AG09319 (cell line): ENCODE results near the gene VASN.

Experiments
- DNase-seq: peaks from one replicate; pipeline ENCODE4 v3.0.0-alpha.2; 2010; ENCODE audit warnings: low read depth; ENCODE audit errors: extremely low read depth
- TF ChIP-seq, protein P1 (sequence below): IDR thresholded peaks from 2 replicates; pipeline ENCODE4 v1.5.1; 2011; ENCODE audit warnings: low read depth, mild to moderate bottlenecking, inconsistent platforms, low read length, moderate library complexity

VASN gene

DNA sequence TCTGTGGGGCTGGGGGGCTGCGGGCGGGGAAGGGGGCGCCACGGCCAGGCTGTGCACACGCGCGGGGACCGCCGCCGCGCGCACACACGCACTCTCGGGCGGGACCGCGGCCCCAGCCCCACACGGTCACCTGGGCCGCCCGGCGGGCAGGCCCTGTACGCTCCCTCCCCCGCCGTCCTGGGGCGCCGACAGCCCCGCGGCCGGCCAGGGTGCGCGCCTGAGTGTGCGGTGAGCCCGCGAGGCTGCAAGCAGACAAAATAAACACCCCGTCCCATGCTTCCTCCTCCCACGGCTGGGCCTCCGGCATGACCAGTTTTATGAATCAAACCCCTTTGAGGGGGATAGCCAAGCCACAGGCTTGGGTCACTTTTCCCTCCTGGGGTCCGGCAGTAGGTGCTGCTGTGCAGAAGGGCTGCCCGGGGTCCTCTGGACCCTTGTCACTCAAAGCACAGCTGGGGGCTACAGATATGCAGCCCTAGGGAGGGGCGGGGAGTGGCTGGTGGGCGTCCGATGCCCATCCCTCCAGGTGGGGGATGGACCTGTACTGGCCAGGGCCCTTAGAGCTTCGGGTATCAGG, 441 bp downstream of the VASN start:
- TF ChIP-seq, protein P1, sequence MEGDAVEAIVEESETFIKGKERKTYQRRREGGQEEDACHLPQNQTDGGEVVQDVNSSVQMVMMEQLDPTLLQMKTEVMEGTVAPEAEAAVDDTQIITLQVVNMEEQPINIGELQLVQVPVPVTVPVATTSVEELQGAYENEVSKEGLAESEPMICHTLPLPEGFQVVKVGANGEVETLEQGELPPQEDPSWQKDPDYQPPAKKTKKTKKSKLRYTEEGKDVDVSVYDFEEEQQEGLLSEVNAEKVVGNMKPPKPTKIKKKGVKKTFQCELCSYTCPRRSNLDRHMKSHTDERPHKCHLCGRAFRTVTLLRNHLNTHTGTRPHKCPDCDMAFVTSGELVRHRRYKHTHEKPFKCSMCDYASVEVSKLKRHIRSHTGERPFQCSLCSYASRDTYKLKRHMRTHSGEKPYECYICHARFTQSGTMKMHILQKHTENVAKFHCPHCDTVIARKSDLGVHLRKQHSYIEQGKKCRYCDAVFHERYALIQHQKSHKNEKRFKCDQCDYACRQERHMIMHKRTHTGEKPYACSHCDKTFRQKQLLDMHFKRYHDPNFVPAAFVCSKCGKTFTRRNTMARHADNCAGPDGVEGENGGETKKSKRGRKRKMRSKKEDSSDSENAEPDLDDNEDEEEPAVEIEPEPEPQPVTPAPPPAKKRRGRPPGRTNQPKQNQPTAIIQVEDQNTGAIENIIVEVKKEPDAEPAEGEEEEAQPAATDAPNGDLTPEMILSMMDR = no peak
- DNase-seq = no peak

DNA sequence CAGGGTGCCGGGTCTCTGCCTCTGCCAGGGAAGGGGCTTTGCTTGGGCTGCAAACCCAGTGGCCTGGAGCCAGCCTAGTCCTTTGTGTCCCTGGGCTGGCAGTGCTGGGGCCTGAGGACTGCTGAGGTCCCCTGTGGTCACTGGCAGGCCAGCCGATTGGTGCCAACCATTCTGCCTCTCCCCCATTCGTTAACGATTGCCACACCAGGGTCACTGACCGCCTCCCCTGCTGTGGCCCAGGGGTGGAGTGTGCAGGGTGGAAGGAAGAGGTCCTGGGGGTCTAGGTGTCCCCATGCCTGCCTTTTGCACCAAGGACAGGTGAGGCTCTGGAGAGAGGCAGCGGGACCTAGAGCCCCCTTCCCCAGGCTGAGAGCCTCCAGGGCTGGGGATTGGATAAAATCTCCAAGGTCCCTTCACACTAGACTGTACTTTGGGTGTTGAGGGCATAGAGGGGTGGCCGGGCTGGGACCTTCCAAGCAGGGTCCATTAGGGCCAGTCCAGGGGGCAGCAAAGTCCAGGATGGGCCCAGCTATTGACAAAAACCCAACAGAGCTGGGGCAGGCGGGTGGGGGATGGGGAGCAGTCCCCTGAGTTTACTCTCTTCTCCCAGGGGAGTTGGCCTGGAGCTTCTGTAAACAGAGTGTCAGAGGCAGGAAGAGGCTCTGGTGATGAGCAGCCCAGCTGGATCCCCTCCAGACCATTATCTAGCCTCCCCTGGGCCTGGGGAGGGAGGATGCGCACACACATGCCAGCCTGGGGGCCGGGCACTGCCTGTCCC, 1.1 kb downstream of the VASN start:
- DNase-seq = no peak
- TF ChIP-seq, protein P1 = no peak

DNA sequence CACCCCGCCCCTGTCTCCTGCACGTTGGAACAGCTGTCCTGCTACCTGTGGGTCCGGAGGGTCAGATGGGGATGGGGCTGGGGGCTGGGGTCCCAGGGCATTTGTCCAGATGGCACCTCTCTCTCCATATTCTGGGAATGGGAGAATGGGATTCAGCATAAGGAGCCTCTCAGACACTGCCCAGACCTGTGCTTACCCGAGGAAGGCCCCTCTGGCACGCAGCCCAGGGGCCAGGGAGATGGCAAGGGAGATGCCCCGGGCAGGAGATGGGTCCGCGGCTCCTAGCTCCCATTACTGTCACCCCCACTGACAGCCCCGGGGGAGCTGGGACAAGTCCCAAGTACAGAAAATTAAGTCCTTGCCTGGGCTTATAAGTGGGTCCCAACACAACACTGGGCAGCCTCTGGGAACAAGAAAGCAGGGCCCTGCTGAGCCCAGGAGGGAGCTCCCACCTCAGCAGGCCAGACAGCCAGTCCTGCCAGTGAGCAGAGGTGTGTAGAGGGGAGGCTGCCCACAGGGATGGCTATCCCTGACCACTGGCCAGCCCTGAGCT, 1.8 kb downstream of the VASN start:
- TF ChIP-seq, protein P1 = no peak
- no peak for DNase-seq

DNA sequence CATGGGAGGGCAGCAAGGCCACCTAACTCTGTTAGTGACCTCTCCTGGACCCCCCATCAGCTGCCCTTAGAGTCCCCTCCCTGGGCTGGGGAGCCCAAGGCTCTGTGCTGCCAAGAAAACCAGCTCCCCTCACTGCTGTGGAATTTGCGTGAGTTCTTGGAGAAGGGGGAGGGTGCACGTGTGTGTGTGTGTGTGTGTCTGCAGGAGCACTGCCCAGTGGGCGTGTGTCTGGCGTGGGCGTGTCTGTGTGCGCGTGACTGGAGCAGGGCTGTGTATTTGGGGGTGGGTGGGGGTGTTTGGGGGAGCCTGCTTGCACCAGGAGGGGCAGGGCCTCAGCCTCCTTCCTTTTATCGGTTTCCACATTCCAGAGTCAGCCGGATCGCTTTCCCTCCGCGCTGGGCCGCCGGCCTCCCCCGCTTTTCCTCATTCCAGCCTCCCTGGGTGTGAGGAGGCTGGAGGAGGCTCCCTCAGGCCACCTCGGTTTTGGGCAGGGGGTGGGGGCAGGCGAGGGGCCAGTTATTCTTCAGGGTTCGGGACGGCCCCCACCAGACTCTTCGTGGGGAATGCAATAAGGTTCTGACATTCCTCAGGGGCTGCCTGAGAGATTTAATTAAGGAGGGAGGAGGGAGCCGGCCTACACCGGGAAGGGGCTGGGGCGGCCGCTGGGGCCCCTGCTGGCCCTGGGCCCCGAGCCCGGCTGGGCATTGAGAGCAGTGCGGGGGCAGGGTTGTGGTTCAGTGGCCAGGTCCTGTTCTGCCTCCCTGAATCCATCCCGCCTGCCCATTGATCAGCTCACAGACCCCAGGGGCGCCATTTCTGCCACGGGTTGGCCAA, 2.5 kb downstream of the VASN start:
- TF ChIP-seq, protein P1 = no peak
- peak; percentile 98 for DNase-seq

DNA sequence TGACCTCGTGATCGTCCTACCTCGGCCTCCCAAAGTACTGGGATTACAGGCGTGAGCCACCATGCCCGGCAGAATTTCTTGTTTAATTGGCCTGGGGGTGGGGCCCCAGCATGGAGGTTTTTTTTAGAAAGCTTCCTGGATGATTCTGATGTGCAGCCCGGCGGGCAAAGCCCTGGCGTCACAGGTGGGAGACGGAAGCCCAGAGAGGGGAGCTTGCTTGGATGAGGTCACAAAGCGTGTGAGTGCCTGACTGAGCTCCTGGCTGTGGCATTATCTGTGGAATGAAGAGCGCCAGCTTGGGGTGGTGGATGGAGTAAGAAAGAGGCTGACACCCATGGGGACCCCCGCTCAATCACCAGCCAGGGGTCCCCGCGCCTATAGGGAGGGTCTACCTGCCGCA, 4.1 kb downstream of the VASN start:
- TF ChIP-seq, protein P1 = no peak
- no peak for DNase-seq

DNA sequence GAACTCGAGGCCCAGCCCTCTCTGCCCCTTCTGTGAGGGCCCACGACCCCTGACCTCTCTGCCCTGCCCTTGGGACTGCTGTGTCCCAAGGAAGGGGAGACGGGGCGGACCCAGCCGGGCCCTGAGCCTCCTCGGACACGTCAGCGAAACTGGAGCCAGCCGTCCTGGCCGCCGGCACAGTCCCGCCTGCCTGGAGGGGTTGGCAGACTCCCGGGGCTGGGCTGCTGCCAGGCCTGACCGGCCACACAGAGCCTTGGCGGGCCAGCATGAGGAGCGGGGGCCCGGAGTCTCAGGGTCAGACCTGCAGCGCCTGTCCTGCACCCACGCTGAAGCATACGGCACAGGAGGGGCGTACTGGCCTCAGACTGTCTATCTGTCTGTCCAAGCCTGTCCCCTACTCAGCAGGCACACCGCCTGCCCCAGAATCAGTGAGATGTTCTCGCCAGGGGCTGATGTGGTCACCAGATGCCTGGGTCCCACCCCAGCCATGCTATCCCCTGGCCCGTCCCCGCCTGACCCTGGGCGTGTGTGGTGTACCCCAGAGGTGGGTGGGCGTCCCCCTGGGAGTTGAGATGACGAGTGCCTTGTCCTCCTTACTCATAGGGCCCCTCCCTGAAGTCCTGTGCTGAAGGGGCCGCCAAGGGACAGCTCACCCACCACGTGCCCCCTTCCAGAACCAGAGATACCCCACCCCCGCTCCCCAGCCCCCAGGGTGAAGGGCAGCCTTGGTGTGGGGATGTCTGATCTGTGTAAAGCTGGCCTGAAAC, 4.7 kb downstream of the VASN start:
- TF ChIP-seq, protein P1 = no peak
- DNase-seq = peak; percentile 79
